ENCODE data around the gene WWOX. TPM values are rescaled to one million over a fixed set of nuclear protein-coding genes. Genes with fewer than 3 reads are reported as not detected.

WWOX gene
- total and polyA plus RNA-seq, 3 donors from 2014 or later: 20.6 to 76.7 (median 64.1) TPM

DNA sequence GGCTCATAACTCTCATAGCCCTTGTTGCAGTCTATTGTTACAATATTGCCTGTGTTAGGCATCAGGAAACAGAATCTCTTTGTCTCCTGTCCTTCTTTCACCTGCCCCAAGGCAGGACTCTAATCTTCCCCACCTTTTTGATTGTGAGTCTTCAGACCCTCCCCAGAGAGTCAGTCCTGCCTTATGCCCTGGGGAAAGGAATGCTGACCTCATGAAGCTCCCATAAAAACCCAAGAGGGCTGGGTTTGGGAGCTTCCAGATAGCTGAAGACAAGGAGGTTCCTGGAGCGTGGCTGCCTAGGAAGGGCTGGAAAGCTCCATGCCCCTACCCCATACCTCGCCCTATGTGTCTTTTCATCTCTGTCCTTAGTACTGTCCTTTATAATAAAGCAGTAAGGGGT lies 688.8 kb downstream of the WWOX start:
- Histone ChIP-seq H3K27me3 (no peaks in the 10 kb centered on the region), H3K4me1 (no peaks in the 10 kb centered on the region), H3K27ac (no peak overlapping the region), H3K4me3 (no peak overlapping the region), H3K36me3 (ENCODE audit: low read depth, missing control alignments) (no peaks in the 10 kb centered on the region), H3K9me3 (no peaks in the 10 kb centered on the region)
- intact Hi-C loops (cut with DNase I; ENCODE audit: low total_unique reads): no loop called here
- 89 to 94% methylated on average over 2 of the region's 2 CpGs for whole genome bisulfite sequencing, 2 donors
- no peak for DNase-seq
- TF ChIP-seq POLR2A (IDR thresholded peaks at IDR 0.05): no peak
- no peak for TF ChIP-seq CTCF (IDR thresholded peaks at IDR 0.05)

DNA sequence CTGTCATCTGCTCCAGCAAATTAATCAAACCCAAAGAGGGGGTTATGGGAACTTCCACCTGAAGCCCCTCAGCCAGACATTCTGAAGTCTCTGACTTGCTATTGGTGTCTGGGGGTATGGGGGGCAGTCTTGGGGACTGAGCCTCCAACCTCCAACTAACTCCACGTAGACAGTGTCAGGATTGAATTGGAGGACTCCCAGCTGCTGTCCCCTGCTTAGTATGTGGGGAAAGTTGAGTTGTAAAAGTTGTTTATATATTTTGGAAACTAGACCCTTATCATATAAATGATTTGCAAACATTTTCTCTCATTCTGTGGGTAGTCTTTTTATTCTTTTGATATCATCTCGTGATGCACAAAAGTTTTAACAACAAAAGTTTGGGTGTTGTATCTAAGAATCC lies 689.2 kb downstream of the WWOX start:
- DNase-seq: no peak
- H3K27ac ChIP-seq: no peak overlapping the region
- H3K4me3 ChIP-seq: no peak overlapping the region
- WGBS, 2 donors: 72 to 80% methylated on average over 2 of the region's 2 CpGs
- H3K4me1 ChIP-seq: no peaks in the 10 kb centered on the region
- H3K27me3 ChIP-seq: no peaks in the 10 kb centered on the region
- H3K9me3 ChIP-seq: no peaks in the 10 kb centered on the region
- H3K36me3 ChIP-seq (ENCODE audit: low read depth, missing control alignments): no peaks in the 10 kb centered on the region
- TF ChIP-seq CTCF (IDR thresholded peaks at IDR 0.05) (no peak), POLR2A (IDR thresholded peaks at IDR 0.05) (no peak)
- intact Hi-C loops (cut with DNase I; ENCODE audit: low total_unique reads): no loop called here

DNA sequence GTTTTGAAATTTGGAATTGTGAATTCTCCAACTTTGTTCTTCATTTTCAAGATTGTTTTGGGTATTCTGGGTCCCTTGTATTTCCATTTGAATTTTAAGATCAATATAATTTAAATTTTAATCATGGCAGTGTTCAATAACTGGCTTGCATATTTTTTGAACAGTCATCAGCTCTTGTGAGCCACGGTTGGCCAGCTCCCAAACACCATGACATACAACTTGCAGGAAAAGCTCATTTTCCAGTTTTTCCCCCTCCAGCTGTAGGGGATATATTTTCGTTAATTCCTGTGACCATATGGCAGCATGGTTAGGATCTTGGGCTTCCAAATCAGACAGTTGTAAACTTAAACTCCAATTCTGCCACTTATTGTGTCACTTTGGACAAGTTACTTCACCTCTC lies 690.1 kb downstream of the WWOX start:
- H3K4me3 ChIP-seq: no peak overlapping the region
- no peak for DNase-seq
- no peaks in the 10 kb centered on the region for H3K9me3 ChIP-seq
- no peaks in the 10 kb centered on the region for H3K36me3 ChIP-seq (ENCODE audit: low read depth, missing control alignments)
- TF ChIP-seq POLR2A (IDR thresholded peaks at IDR 0.05) (no peak), CTCF (IDR thresholded peaks at IDR 0.05) (no peak)
- no peak overlapping the region for H3K27ac ChIP-seq
- 43 to 71% methylated on average over 2 of the region's 2 CpGs for WGBS, 2 donors
- no peaks in the 10 kb centered on the region for H3K4me1 ChIP-seq
- H3K27me3 ChIP-seq: no peaks in the 10 kb centered on the region
- intact Hi-C loops (cut with DNase I; ENCODE audit: low total_unique reads): no loop called here

GRCh38 chr16:78791011-78791410 lies 691.6 kb downstream of the WWOX start:
- 95 to 98% methylated on average over 8 of the region's 8 CpGs for WGBS, 2 donors
- intact Hi-C loops (cut with DNase I; ENCODE audit: low total_unique reads): no loop called here
- TF ChIP-seq POLR2A (IDR thresholded peaks at IDR 0.05) (no peak), CTCF (IDR thresholded peaks at IDR 0.05) (no peak)
- Histone ChIP-seq H3K4me3 (no peak overlapping the region), H3K27me3 (no peaks in the 10 kb centered on the region), H3K36me3 (ENCODE audit: low read depth, missing control alignments) (no peaks in the 10 kb centered on the region), H3K4me1 (peaks cover 4% of the 10 kb centered on the region), H3K27ac (no peak overlapping the region), H3K9me3 (no peaks in the 10 kb centered on the region)
- DNase-seq: no peak

DNA sequence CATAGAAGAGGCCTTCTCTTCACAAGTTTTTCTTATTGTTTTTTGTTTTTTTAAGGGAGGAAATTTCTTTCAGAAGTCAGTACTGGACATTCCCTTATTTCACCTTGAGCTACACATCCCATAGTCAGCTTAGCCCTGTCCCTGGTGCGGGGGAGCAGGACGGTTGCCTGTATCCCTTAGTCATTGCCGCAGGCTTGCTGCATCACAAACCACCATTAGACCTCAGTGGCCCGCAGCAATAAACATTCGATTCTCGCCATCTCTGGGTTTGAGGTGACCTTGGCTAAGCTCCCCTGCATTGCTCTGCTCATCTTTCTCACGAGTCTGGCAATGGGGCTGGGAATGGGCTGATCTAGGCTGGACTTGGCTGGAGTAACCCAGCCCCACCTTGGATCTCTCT lies 692.5 kb downstream of the WWOX start:
- Histone ChIP-seq H3K4me3 (no peak overlapping the region), H3K4me1 (peaks cover 7% of the 10 kb centered on the region), H3K27ac (no peak overlapping the region), H3K9me3 (no peaks in the 10 kb centered on the region), H3K27me3 (no peaks in the 10 kb centered on the region), H3K36me3 (ENCODE audit: low read depth, missing control alignments) (no peaks in the 10 kb centered on the region)
- intact Hi-C loops (cut with DNase I; ENCODE audit: low total_unique reads): no loop called here
- no peak for DNase-seq
- no peak for TF ChIP-seq POLR2A (IDR thresholded peaks at IDR 0.05)
- TF ChIP-seq CTCF (IDR thresholded peaks at IDR 0.05): no peak
- WGBS, 2 donors: 74 to 76% methylated on average over 7 of the region's 7 CpGs
